Lung (tissue), 12 donors: ENCODE data around the gene TBC1D25. TPM values are rescaled to one million over a fixed set of nuclear protein-coding genes. Genes with fewer than 3 reads are reported as not detected.
A peak's percentile ranks its signal among the peaks of the same experiment; 100 is the strongest.
"Not testable (repeated sequence)": the region's sequence is repeated elsewhere in the genome, so short reads cannot be mapped to it uniquely, and the experiment has no call there.

Experiments used
- ATAC-seq: fragments of 200-7000 bp; cut with Tn5 transposase; one replicate; pipeline ENCODE4 v1.9.1; 2020; ENCODE audit warnings: moderate number of reproducible peaks; ENCODE audit not compliant: insufficient read depth, low FRiP score
- DNase-seq, 3 donors: peaks; one replicate each; pipeline ENCODE4 v3.0.0-alpha.2; 2013 to 2017
- H3K27ac ChIP-seq, 2 donors: one replicate each; pipeline ENCODE4 v1.5.1; 2013; ENCODE audit warnings: mild to moderate bottlenecking in 2 of 2, moderate library complexity in 2 of 2, control low read depth in 1 of 2, inconsistent platforms in 1 of 2, low read depth in 1 of 2, low read length in 1 of 2
- H3K27me3 ChIP-seq, 3 donors: one replicate each; pipeline ENCODE4 v1.5.1; 2013; ENCODE audit warnings: low read length in 2 of 3; ENCODE audit not compliant: control insufficient read depth in 3 of 3, insufficient read depth in 3 of 3
- H3K36me3 ChIP-seq, 4 donors: one replicate each; pipeline ENCODE4 v1.5.1; 2013; ENCODE audit warnings: low read length in 4 of 4, mild to moderate bottlenecking in 1 of 4, moderate library complexity in 1 of 4; ENCODE audit not compliant: control insufficient read depth in 4 of 4, insufficient read depth in 4 of 4
- H3K4me1 ChIP-seq, 5 donors: one replicate each; pipeline ENCODE4 v1.5.1; 2013; ENCODE audit warnings: low read length in 5 of 5, mild to moderate bottlenecking in 2 of 5, moderate library complexity in 1 of 5; ENCODE audit not compliant: control insufficient read depth in 5 of 5, insufficient read depth in 5 of 5
- H3K4me3 ChIP-seq: one replicate; pipeline ENCODE4 v1.5.1; 2013; ENCODE audit warnings: mild to moderate bottlenecking, control low read depth, moderate library complexity
- H3K9ac ChIP-seq, 2 donors: one replicate each; pipeline ENCODE4 v1.5.1; 2013; ENCODE audit warnings: low read length in 2 of 2, control low read depth in 1 of 2; ENCODE audit not compliant: insufficient read depth in 1 of 2
- H3K9me3 ChIP-seq, 4 donors: one replicate each; pipeline ENCODE4 v1.5.1; 2013; ENCODE audit warnings: low read length in 3 of 4, mild to moderate bottlenecking in 1 of 4, moderate library complexity in 1 of 4; ENCODE audit not compliant: control insufficient read depth in 4 of 4, insufficient read depth in 3 of 4
- WGBS, 2 donors: extraction: QIAGEN DNeasy Blood & Tissue Kit; methylation state at CpG; one replicate each; pipeline ENCODE4 v1.1.7; 2013; 5-methylcytosine and 5-hydroxymethylcytosine counted together
- polyA plus RNA-seq, 2 donors: library from polyadenylated mRNA; stranded (reverse); fragments of 200-250 nt; gene quantifications; one replicate each; pipeline ENCODE4 v1.2.1, GENCODE V29; 2013
- total RNA-seq, 2 donors: library from RNA; depleted of rRNA in 1 of 2; stranded (reverse); fragments of >200 nt in 1 of 2; gene quantifications; one replicate each; pipeline ENCODE4 v1.2.1, GENCODE V29; 2014 to 2021
- TF ChIP-seq, protein P1 (sequence below): IDR thresholded peaks from 2 replicates; pipeline ENCODE4 v1.5.1; 2012; ENCODE audit warnings: mild to moderate bottlenecking; ENCODE audit errors: control extremely low read depth, extremely low read depth
- donor health status: control.
- donor health status: control.
- donor health status: Bipolar disorder and iron deficiency.
- donor health status: healthy.
- donor health status: DM: yes; HTN: yes; CAD: no.

TBC1D25 gene
- total and polyA plus RNA-seq, 4 donors: 5.6 to 15.2 (median 10.1) TPM

DNA sequence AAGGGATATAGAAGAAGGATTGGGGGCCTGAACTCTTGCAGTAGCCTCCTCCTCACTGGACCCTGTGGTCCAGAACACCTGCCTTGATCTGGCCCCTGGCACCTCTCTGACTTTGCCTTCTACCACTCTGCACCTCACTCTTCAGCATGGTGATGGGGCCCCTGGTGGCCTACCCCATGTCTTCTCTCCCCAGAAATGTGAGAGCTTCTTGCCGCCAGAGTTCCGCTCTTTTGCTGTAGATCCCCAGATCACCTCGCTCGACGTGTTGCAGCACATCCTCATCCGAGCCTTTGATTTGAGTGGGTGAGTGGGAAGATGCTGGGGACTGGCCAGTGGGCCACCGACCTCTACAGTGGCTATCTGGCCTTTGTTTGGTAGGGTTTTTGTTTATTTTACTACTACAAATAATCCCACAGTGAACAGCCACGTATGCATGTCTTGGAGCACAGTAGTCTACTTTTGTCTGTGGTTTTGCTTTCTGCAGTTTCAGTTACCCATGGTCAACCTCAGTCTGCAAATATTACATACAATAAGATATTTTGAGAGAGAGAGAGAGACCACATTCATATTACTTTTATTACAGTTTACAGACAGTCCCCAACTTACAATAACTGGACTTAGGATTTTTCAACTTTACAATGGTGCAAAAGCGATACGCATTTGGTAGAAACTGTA, 1.8 kb downstream of the TBC1D25 start:
- ATAC-seq (no peak), DNase-seq (no peak)
- H3K4me1 ChIP-seq: peaks cover 0 to 6% (median 3%) of the 10 kb centered on the region in 5 donors
- H3K9ac ChIP-seq: no peak overlapping the region
- H3K4me3 ChIP-seq: no peak overlapping the region
- H3K27ac ChIP-seq: no peak overlapping the region
- WGBS, 2 donors: 78 to 79% methylated on average over 10 of the region's 10 CpGs
- TF ChIP-seq, protein P1, sequence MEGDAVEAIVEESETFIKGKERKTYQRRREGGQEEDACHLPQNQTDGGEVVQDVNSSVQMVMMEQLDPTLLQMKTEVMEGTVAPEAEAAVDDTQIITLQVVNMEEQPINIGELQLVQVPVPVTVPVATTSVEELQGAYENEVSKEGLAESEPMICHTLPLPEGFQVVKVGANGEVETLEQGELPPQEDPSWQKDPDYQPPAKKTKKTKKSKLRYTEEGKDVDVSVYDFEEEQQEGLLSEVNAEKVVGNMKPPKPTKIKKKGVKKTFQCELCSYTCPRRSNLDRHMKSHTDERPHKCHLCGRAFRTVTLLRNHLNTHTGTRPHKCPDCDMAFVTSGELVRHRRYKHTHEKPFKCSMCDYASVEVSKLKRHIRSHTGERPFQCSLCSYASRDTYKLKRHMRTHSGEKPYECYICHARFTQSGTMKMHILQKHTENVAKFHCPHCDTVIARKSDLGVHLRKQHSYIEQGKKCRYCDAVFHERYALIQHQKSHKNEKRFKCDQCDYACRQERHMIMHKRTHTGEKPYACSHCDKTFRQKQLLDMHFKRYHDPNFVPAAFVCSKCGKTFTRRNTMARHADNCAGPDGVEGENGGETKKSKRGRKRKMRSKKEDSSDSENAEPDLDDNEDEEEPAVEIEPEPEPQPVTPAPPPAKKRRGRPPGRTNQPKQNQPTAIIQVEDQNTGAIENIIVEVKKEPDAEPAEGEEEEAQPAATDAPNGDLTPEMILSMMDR: no peak
- H3K27me3 ChIP-seq: no peaks in the 10 kb centered on the region
- no peaks in the 10 kb centered on the region for H3K9me3 ChIP-seq
- H3K36me3 ChIP-seq: peaks cover 0 to 7% (median under 1%) of the 10 kb centered on the region in 4 donors

DNA sequence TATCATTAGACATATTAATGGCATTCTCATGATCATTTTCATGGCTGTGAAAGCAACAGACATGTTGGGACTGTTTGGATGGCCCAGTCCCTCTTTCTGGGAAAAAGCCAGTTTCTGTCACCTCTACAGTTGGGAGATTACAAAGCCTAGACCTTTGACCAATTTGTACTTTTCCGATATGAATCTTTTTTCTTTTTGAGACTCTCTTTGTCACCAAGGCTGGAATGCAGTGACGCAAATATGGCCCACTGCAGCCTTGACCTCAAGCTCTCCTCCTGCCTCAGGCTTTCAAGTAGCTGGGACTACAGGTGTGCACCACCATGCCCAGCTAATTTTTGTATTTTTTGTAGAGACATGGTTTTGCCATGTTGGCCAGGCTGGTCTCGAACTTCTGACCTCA, 9.4 kb downstream of the TBC1D25 start:
- Histone ChIP-seq H3K9me3 (no peaks in the 10 kb centered on the region), H3K4me3 (no peak overlapping the region), H3K27ac (no peak overlapping the region), H3K36me3 (peaks cover 0 to 7% (median under 1%) of the 10 kb centered on the region in 4 donors), H3K27me3 (no peaks in the 10 kb centered on the region), H3K9ac (no peak overlapping the region), H3K4me1 (no peaks in the 10 kb centered on the region)
- 90 to 91% methylated on average over 2 to 3 of the region's 3 CpGs for WGBS, 2 donors
- DNase-seq (no peak), ATAC-seq (no peak)
- TF ChIP-seq, protein P1: no peak

DNA sequence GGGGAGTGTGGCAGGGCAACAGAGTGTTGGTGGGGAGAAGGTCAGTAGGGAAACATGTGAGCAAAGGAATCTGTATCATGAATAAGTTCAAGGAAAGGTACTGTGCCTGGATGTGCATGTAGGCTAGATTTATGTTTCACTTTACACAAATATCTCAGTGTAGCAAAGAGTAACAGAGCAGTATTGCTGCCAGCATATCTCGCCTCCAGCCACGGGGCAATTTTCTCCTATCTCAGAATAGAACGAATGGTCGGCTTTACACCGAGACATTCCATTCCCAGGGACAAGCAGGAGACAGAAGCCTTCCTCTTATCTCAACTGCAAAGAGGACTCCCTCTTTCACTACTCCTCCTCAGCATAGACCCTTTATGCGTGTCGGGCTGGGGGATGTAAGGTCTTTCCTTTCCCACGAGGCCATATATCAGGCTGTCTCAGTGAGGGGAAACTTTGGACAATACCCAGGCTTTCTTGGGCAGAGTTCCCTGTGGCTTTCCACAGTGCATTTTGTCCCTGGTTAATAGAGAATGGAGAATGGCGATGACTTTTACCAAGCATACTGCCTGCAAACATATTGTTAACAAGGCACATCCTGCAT, 16.3 kb downstream of the TBC1D25 start:
- DNase-seq, H3K9me3 ChIP-seq, ATAC-seq, H3K27me3 ChIP-seq, H3K4me3 ChIP-seq, H3K9ac ChIP-seq, H3K4me1 ChIP-seq: not testable (repeated sequence)
- Histone ChIP-seq H3K36me3 (peaks cover 3 to 18% (median 6%) of the 10 kb centered on the region in 4 donors), H3K27ac (peak overlapping the region in 1 of 2 donors; percentile 60)
- WGBS, 2 donors: 84 to 93% methylated on average over 9 of the region's 9 CpGs

DNA sequence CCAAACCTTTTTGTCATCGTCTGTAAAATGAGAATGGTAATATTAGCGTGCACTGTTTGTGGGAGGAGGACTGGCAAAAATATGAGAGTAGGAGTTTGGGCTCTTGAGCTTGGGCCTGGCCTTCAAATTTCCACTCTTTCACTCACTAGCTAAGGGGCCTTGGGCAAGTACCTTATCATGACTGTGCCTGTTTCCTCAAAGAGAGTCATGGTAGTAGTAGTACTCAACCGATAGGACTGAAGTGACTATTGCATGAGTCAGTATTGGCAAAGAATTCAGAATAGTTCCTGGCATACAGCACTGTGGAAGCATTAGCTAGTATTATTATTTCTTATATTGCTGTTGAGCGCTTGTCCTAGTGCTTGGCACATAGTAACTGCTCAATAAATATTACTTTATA, 18.8 kb downstream of the TBC1D25 start:
- WGBS, 2 donors: 79 to 87% methylated on average over 4 of the region's 4 CpGs
- H3K27ac ChIP-seq: peak overlapping the region in 1 of 2 donors; percentile 50

More for the DNA sequence above, 18.8 kb downstream of the TBC1D25 start:
- Histone ChIP-seq H3K36me3 (peaks cover 4 to 24% (median 8%) of the 10 kb centered on the region in 4 donors), H3K9ac (no peak overlapping the region), H3K4me3 (no peak overlapping the region), H3K9me3 (peaks cover 0 to 4% (median 0%) of the 10 kb centered on the region in 4 donors), H3K27me3 (no peaks in the 10 kb centered on the region), H3K4me1 (no peaks in the 10 kb centered on the region)
- DNase-seq (no peak), ATAC-seq (peak; percentile 43)
- TF ChIP-seq, protein P1: no peak
